Fibroblast of skin of left biceps (primary cell): ENCODE results near the gene LCE4A.
"Not testable (repeated sequence)": the region's sequence is repeated elsewhere in the genome, so short reads cannot be mapped to it uniquely, and the experiment has no call there.

Source experiments
- DNase-seq, 2 experiments: peaks; one replicate each; pipeline ENCODE4 v3.0.0-alpha.2; 2013; ENCODE audit warnings: low read depth in 2 of 2

The LCE4A gene

DNA sequence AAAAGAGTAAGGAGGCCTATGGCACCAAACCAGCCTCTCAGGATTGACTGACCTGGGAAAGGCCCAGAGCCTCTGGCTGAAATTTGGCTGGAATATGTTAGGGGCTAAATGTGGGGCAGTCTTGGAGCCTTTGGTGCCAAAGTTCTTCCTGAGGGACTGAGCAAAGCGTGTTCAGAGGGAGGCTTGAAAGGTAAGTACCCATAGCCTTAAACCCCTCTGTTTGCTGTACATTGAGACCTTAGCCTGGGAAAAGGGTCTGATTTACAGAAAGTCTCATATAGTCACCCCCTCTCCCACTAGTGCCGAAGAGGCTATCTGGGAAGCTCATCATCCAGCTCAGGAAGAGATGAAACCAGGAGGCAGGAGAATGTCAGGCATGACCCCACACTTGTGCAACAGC is at the start of gene LCE4A:
LCE4A (plus strand) TSS at position 301 of the 400 bp plus-strand sequence. CDS start 916 bp downstream, outside the sequence.
- no peak for DNase-seq

DNA sequence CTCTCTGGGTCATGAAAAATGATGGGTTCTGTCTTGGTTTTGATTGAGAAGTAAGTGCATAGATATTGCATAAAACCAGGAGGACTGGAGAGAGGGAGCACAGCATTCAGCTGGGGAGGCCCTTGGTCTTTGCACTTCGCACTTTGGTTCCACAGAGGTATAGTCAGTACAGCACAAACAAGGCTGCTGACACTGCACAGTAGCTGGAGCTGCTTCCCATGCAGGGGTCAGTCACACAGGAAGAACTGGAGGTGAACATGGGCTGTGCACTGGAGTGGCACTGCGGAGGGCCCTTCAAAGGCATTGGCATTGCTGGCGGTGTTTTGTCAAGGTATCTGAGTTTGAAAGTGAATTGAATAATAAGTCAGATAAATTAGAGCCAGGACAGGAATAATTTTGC is 49.3 kb upstream of the LCE4A start:
- DNase-seq: no peak

GRCh38 chr1:152663098-152663497 is 44.9 kb upstream of the LCE4A start, which contains the start of gene LCE2D:
TSS of gene LCE2D (plus strand) at chr1:152663380. CDS start at chr1:152664106, 726 bp downstream.
- no peak for DNase-seq

- DNase-seq: not testable (repeated sequence)
Measured at GRCh38 chr1:152666171-152666570, 41.8 kb upstream of the LCE4A start.

DNA sequence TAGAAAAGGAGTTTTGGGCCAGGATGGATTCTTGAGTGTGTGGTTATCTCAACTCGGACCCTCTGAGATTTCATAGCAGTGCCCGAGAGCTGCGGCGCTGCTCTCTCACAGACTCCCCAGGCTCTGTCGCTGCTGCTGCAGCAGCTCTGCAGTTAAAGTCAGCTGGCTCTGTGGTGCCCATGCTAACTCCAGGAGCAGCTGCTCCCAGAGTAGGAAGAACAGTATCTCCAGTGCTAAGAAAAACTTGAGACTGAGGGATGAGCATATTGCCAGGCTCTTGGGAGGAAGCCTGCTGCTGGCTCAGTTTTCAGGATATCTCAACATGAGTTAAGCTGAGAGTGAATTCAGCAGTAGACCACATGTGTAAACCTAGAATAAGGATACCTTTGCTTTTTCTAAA is 40.3 kb upstream of the LCE4A start:
- no peak for DNase-seq

DNA sequence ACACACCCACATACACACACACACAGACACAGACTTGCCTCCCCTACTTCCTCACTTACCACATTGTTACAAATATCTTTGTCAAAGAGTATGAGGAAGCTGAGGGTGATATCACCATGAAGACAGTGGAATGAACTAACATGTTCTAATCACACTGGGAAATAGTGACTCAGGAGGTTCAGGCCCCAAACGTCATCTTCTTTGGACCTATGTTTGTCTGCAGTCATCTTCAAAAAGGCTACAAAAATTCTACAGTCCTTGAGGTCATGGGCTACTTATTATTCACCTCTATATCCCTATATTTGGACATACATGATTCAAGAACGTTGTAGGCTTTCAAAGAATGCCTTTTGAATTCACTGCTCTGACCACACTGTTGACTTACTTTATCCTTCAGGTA is 34.9 kb upstream of the LCE4A start:
- DNase-seq: no peak

DNA sequence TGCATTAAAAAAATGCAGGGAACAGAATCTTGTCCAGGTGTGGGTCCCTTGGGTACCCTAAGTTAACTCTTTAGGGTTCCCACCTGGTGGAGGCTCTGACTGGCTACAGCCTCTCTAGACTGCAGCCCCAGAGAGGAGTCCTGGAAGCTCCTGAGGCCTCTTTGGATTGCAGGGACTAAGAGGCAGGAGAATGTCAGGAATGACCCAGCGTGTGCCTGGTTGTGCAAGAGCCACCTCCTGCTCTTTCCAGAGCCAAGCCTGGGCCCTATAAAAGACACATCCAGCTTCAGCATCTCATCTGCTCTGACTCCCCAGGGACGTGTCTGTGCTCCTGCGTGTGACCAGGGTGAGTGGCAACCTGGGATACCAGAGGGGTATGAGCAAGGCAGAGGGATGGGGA is 33.0 kb upstream of the LCE4A start, which contains the start of gene LCE2C:
LCE2C (plus strand) TSS at position 297 of the 400 bp plus-strand sequence. CDS start 737 bp downstream, outside the sequence.
- not testable (repeated sequence) for DNase-seq

GRCh38 chr1:152679459-152679858 is 28.5 kb upstream of the LCE4A start:
- DNase-seq: no peak

DNA sequence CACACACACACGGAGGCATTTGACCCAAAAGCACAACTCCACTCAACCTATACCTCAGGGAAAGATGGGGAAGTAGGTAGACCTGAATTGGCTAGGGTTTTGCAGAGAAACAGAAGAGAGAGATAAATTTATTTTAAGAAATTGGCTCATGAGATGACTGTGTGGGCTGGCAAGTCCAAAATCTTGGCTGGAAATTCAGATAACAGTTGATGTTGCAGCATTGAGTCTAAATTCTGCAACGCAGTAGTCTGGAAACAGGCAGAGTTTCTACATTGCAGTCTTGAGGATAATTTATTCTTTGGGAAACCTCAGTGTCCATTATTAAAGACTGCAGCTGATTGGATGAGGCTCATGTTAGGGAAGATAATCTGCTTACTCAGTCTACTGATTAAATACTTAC is 26.3 kb upstream of the LCE4A start:
- DNase-seq: no peak

DNA sequence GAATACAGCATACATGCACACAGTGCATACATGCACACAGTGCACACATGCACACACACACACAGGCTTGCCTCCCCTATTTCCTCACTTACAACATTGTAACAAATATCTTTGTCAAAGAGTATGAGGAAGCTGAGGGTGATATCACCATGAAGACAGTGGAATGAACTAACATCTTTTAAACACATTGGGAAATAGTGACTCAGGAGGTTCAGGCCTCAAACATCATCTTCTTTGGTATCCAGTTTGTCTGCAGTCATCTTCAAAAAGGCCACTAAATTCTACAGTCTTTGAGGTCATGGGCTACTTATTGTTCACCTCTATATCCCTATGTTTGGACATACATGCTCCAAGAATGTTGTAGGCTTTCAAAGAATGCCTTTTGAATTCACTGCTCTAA is 24.1 kb upstream of the LCE4A start:
- no peak for DNase-seq

- DNase-seq: not testable (repeated sequence)
Measured at GRCh38 chr1:152685823-152686222, 22.1 kb upstream of the LCE4A start, which contains the start of gene LCE2B. TSS of gene LCE2B (plus strand) at chr1:152686123. CDS start at chr1:152686844, 721 bp downstream.

GRCh38 chr1:152697701-152698600 is 10.0 kb upstream of the LCE4A start, which contains the start of gene LCE2A:
TSS of gene LCE2A (plus strand) at chr1:152698345. CDS start at chr1:152698902, 557 bp downstream.
- DNase-seq: no peak

GRCh38 chr1:152699746-152700145 is 8.2 kb upstream of the LCE4A start:
- no peak for DNase-seq

DNA sequence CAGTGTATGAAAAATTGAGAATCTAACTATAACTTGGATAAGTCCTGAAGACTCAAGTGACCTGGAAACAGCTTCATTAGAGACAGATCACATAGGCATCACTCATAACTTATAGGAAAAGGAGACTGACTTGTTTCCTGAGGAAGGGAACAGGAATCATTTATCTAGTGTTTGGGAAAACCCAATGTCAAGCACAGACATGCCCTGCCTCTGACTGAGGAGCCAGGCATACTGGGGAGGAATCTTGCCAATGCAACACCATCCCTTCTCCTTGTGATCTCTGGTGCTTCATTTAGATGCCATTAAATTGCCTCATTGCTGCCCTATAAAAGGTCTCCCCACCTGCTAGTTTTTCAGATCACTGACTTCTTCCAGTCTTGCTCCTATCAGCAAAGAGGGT is 10.3 kb downstream of the LCE4A start:
- no peak for DNase-seq

DNA sequence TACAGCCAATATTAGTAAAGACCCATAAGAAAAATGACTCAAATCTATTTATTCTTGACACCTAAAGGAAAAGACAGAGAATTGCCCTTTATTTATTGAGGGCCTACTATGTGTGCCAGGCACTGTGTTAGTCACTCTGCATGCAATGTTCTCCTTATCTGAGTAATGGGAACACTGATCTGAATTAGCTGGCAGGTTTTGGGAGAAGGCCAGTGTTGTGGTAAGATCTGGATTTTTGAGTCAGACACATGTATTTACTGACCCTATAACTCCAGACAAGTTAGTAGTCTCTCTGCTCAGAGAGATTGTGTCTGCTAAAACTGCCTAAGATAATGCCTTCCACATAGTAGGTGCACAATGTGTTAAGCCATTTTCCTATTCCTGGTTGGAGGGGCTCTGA is 17.3 kb downstream of the LCE4A start:
- DNase-seq: no peak

GRCh38 chr1:152728986-152729385 is 21.0 kb downstream of the LCE4A start:
- DNase-seq: no peak

GRCh38 chr1:152735648-152736047 is 27.7 kb downstream of the LCE4A start:
- DNase-seq: no peak

DNA sequence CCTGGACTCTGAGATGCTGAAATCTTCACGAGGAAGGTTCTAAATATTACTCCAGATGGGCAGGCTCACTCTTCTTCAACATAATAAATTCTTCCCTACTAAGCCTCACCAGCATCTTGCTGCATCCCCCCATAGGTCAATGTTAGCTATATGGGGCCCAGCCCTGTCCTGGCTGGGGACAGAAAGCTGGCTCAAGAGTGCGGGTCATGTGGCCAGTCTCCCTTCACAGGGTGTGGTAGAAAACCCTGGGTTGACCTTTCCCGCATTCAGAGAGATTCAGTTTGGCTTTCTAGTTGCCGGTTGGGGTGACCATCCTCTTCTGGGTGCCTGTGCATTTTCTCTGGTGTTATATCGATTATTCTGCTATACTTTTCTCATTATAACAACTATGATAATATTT is 30.0 kb downstream of the LCE4A start:
- DNase-seq: no peak

DNA sequence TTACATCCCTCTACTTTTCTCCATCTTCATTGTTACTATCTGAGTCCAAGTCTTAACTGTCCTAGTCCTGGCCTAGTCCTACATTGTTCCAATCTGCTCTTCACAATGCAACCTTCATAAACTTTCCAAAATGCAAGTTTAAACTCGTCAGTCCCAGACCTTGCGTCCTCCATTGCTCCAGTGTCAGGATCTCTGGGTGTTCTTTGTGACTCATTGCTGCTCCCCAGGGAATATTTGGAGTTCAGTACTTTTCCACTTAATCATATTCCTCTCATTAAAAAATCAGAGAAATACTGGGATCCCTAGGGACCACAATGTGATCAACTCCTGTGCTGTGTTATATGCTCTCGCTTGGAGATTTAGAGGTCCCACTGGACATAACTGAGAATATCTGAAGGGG is 31.9 kb downstream of the LCE4A start:
- DNase-seq: no peak

- no peak for DNase-seq
Measured at GRCh38 chr1:152741656-152742055, 33.7 kb downstream of the LCE4A start.

- DNase-seq: no peak
Measured at GRCh38 chr1:152743371-152744145, 35.6 kb downstream of the LCE4A start.

- DNase-seq: no peak
Measured at GRCh38 chr1:152745289-152745704, 37.3 kb downstream of the LCE4A start.
